ENCODE results near the gene DDA1.
"Not testable (repeated sequence)": the region's sequence is repeated elsewhere in the genome, so short reads cannot be mapped to it uniquely, and the experiment has no call there.

The DDA1 gene

GRCh38 chr19:17353386-17353785 is 44.0 kb downstream of the DDA1 start:
- in situ Hi-C loops (cut with HindIII; ENCODE audit: low pct_unique_long_range_greater_than_20kb, low sequenced_read_pairs): no loop called here
- no peak for TF ChIP-seq JUND (IDR thresholded peaks at IDR 0.05; ENCODE audit: low read depth)
- DNase-seq (ENCODE audit: low read depth in 1 of 2, low spot score in 1 of 2): no peak

- DNase-seq (ENCODE audit: low read depth in 1 of 2, low spot score in 1 of 2): no peak
- in situ Hi-C loops (cut with HindIII; ENCODE audit: low pct_unique_long_range_greater_than_20kb, low sequenced_read_pairs): no loop called here
- TF ChIP-seq JUND (IDR thresholded peaks at IDR 0.05; ENCODE audit: low read depth): no peak
Observed at GRCh38 chr19:17357078-17357666, 47.8 kb downstream of the DDA1 start.

GRCh38 chr19:17357724-17358123 is 48.4 kb downstream of the DDA1 start:
- TF ChIP-seq JUND (IDR thresholded peaks at IDR 0.05; ENCODE audit: low read depth): no peak
- in situ Hi-C loops (cut with HindIII; ENCODE audit: low pct_unique_long_range_greater_than_20kb, low sequenced_read_pairs): no loop called here
- no peak for DNase-seq (ENCODE audit: low read depth in 1 of 2, low spot score in 1 of 2)

- DNase-seq (ENCODE audit: low read depth in 1 of 2, low spot score in 1 of 2): no peak
- TF ChIP-seq JUND (IDR thresholded peaks at IDR 0.05; ENCODE audit: low read depth): no peak
- in situ Hi-C loops (cut with HindIII; ENCODE audit: low pct_unique_long_range_greater_than_20kb, low sequenced_read_pairs): no loop called here
Observed at GRCh38 chr19:17358395-17358794, 49.0 kb downstream of the DDA1 start.

GRCh38 chr19:17359905-17360800 is 50.8 kb downstream of the DDA1 start:
- in situ Hi-C loops (cut with HindIII; ENCODE audit: low pct_unique_long_range_greater_than_20kb, low sequenced_read_pairs): no loop called here
- no peak for TF ChIP-seq JUND (IDR thresholded peaks at IDR 0.05; ENCODE audit: low read depth)
- no peak for DNase-seq (ENCODE audit: low read depth in 1 of 2, low spot score in 1 of 2)

- DNase-seq (ENCODE audit: low read depth in 1 of 2, low spot score in 1 of 2); in situ Hi-C loops (cut with HindIII; ENCODE audit: low pct_unique_long_range_greater_than_20kb, low sequenced_read_pairs): not testable (repeated sequence)
Observed at GRCh38 chr19:17363852-17364605, 54.7 kb downstream of the DDA1 start.

GRCh38 chr19:17365361-17365760 is 56.0 kb downstream of the DDA1 start:
- in situ Hi-C loops (cut with HindIII; ENCODE audit: low pct_unique_long_range_greater_than_20kb, low sequenced_read_pairs): no loop called here

GRCh38 chr19:17370026-17370587 is 60.7 kb downstream of the DDA1 start:
- TF ChIP-seq JUND (IDR thresholded peaks at IDR 0.05; ENCODE audit: low read depth): no peak
- in situ Hi-C loops (cut with HindIII; ENCODE audit: low pct_unique_long_range_greater_than_20kb, low sequenced_read_pairs): no loop called here
- DNase-seq (ENCODE audit: low read depth in 1 of 2, low spot score in 1 of 2): no peak

More at GRCh38 chr19:17365361-17365760, 56.0 kb downstream of the DDA1 start:
- DNase-seq (ENCODE audit: low read depth in 1 of 2, low spot score in 1 of 2): no peak
- TF ChIP-seq JUND (IDR thresholded peaks at IDR 0.05; ENCODE audit: low read depth): no peak

All from T47D (cell line).